GM12872 (cell line): Measurements from ENCODE around the gene ANKRD1.

Experiments
- TF ChIP-seq, protein P1 (sequence below): IDR thresholded peaks from 3 replicates; pipeline ENCODE4 v1.5.1; 2011; ENCODE audit warnings: low read depth, mild to moderate bottlenecking, low read length, moderate library complexity; ENCODE audit not compliant: insufficient read depth

ANKRD1 gene

DNA sequence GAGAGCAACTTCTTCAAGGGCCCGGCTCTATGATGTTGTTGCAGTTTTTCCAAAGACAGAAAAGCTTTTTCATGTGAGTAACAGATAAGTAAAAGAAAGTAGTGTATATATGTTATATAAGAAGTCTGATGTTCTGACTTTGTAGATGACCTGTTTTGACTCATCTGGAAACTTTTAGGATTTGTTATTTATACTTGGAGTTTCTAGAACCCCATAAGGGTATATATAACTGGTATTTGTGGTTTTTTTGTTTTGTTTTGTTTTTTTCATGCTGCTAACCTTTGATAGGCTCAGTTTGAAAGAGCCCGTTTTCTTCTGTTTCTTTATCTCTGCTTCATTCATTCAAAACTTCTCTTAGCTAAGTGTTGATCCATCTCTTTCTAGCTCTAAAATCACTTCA is 41.8 kb downstream of the ANKRD1 start:
- TF ChIP-seq, protein P1, sequence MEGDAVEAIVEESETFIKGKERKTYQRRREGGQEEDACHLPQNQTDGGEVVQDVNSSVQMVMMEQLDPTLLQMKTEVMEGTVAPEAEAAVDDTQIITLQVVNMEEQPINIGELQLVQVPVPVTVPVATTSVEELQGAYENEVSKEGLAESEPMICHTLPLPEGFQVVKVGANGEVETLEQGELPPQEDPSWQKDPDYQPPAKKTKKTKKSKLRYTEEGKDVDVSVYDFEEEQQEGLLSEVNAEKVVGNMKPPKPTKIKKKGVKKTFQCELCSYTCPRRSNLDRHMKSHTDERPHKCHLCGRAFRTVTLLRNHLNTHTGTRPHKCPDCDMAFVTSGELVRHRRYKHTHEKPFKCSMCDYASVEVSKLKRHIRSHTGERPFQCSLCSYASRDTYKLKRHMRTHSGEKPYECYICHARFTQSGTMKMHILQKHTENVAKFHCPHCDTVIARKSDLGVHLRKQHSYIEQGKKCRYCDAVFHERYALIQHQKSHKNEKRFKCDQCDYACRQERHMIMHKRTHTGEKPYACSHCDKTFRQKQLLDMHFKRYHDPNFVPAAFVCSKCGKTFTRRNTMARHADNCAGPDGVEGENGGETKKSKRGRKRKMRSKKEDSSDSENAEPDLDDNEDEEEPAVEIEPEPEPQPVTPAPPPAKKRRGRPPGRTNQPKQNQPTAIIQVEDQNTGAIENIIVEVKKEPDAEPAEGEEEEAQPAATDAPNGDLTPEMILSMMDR, result no peak

DNA sequence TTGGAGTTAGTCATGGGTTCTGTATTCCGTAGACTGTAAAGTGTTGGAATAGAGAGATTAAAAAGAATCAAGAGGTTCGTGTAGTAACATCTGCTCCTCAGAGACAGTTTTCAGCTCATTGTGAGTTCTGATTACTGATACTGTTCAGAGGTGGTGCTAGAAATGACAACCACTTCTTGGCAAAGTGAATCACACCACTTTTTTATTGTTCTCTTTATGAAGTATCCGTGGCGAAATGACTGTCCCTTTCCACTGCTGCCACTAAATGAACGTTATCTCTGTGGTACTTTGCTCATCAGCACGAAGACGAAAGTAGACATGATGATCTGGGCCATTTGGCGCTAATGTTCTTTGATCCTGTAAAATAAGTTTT is 48.3 kb downstream of the ANKRD1 start:
- TF ChIP-seq, protein P1, result no peak

DNA sequence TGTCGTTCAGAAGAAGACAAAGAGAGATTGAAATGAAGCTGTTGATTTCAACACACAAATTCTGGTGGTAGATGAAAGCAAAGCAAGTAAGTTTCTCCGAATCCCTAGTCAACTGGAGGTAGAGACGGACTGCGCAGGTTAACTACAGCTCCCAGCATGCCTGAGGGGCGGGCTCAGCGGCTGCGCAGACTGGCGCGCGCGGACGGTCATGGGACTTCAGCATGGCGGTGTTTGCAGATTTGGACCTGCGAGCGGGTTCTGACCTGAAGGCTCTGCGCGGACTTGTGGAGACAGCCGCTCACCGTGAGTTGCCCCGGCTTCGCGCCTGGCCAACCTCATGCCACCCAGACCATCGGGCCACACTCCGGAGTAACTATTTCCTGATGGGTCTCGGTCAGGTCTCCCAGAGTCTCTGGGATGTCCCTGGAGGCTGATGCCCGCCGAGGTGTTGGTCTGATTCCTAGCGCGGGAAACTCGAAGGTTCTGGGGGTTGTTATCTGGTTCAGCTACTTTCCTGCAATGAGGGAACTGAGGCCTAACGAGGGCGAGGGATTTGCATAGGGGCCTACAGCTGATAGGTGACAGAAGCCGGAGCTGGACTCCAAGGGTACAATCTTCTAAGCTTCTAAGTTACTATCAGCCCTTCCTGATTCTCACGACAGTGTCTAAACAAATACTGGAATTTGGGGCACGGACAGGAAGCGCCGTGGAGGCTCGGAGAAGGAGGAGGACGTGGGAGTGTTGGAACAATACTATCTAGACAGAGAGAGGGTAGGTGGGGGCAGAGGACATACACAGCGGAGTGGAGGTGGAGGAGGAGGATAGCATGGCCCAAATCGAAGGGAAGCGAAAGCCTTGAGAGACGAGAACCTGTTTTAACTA is 48.9 kb downstream of the ANKRD1 start, which contains the start of gene RPP30:
TSS of gene RPP30 (plus strand) at position 209 of the 882 bp plus-strand sequence. CDS start at position 222, 13 bp downstream.
- TF ChIP-seq, protein P1, result no peak

DNA sequence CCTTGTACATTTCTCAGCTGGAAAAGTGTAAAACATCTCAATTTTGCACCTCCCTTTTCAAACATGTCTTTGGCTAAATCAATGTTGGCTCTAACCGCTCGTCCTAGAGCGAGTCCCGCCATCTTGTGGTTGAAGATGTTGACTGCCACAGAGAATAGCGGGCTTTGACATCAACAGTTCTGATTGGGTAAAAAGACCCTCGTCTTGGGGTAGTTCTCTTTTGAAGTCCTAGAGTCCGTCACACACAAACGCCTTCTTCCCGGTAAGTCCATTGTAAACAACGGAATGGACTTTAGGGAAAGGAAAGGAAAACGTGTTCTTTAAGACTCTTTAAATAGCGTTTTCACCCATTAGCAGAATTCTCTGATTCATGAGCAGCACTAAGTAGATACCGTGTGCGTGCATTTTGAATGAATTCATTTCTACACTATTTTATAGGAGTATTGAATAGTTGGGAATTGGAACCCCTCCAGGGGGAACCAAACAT is 49.6 kb downstream of the ANKRD1 start:
- TF ChIP-seq, protein P1, result peak; percentile 54; the same call in 2 of the 3 replicates

DNA sequence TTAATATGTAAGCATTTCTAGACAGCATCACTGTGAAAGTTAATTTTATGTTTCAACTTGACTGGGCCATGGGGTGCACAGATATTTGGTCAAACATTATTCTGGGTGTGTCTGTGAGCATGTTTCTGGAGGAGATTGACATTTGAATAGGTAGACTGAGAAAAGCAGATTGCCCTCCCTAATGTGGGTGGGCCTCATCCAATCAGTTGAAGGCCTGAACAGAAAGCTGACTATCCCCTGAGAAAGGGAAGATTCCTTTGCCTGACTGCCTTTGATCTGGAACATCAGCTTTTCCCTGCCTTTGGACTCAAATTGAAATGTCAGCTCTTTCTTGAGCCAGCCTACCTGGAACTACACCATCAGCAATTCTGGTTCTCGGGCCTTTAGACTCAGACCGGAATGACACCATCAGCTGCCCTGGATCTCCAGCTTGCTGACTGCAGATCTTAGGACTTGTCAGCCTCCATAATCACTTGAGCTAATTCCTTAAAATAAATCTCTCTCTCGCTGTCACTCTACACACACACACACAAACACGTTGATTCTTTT is 54.8 kb downstream of the ANKRD1 start:
- TF ChIP-seq, protein P1, result no peak

DNA sequence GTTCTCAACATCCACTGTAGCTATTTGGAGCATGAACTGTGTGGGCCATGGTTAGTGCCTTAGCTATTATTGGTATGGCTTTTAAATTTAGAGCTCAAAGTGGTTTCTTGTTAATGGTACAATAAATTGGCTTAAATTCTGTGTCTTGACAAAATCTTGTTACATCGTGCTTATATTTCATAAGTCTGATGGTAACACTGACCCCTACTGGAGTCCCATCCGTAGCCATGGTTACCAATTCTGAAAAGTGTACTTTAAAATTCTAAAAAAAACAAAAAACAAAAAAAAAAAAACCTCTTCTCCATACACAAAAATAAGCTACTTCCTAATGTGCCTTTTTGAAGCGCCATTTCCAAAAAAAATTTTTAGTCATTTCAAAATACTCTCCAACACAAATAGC is 55.5 kb downstream of the ANKRD1 start:
- TF ChIP-seq, protein P1, result peak; percentile 40; the same call in 2 of the 3 replicates

DNA sequence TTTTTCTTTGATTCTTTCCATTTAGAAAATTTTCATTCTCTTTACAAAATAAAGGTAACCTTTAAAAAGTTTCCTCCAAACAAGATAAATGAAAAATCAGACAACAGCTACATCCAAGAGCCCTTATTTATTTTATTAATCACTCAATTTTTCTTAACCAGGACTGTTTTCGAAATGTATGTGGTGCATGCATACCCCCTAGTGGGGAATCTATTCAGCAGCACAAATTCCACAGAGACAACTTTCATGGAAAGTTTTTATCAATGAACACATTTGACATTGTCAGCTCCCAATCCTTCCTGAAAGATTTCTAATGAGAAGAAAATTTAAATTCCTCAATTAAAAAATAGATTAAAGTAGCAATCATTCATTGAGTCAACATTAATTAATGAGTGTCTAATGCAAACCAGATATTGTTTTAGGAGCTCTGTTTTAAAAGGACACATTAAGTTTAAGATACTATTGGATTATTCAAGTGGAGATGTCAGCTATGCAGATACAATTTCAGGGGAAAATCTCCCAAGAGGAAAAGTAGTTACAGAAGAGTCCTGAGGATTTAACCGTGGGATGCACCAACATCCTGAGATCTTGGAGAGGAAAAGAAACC is 57.9 kb downstream of the ANKRD1 start:
- TF ChIP-seq, protein P1, result peak; percentile 50
